Pons (tissue), 1 donor: ENCODE measurements around the gene PPP2R5C.

ENCODE experiments used
- DNase-seq: peaks from one replicate; pipeline ENCODE4 v3.0.0-alpha.2; 2016; ENCODE audit warnings: low spot score

The PPP2R5C gene

GRCh38 chr14:101865288-101865687 lies 103.8 kb downstream of the PPP2R5C start:
- DNase-seq, result no peak

GRCh38 chr14:101867854-101868253 lies 106.3 kb downstream of the PPP2R5C start:
- no peak for DNase-seq

GRCh38 chr14:101869217-101869616 lies 107.7 kb downstream of the PPP2R5C start:
- DNase-seq, result no peak

- DNase-seq, result no peak
Measured at GRCh38 chr14:101870273-101870939, 108.9 kb downstream of the PPP2R5C start.

GRCh38 chr14:101872346-101872745 lies 110.8 kb downstream of the PPP2R5C start:
- DNase-seq, result no peak

GRCh38 chr14:101873076-101873825 lies 111.7 kb downstream of the PPP2R5C start:
- no peak for DNase-seq

- no peak for DNase-seq
Measured at GRCh38 chr14:101873991-101874390, 112.5 kb downstream of the PPP2R5C start.

- no peak for DNase-seq
Measured at GRCh38 chr14:101875041-101875726, 113.7 kb downstream of the PPP2R5C start.

GRCh38 chr14:101875727-101876554 lies 114.4 kb downstream of the PPP2R5C start:
- no peak for DNase-seq

- DNase-seq, result peak; percentile 59
Measured at GRCh38 chr14:101876555-101876938, 115.0 kb downstream of the PPP2R5C start.

GRCh38 chr14:101877766-101878165 lies 116.3 kb downstream of the PPP2R5C start:
- no peak for DNase-seq

- no peak for DNase-seq
Measured at GRCh38 chr14:101878211-101878821, 116.8 kb downstream of the PPP2R5C start.

GRCh38 chr14:101878822-101879528 lies 117.5 kb downstream of the PPP2R5C start:
- DNase-seq, result no peak

- no peak for DNase-seq
Measured at GRCh38 chr14:101879529-101880336, 118.2 kb downstream of the PPP2R5C start.

GRCh38 chr14:101881426-101881825 lies 119.9 kb downstream of the PPP2R5C start:
- DNase-seq, result no peak

- DNase-seq, result no peak
Measured at GRCh38 chr14:101882141-101882935, 120.8 kb downstream of the PPP2R5C start.

- no peak for DNase-seq
Measured at GRCh38 chr14:101884089-101884933, 122.8 kb downstream of the PPP2R5C start.

- no peak for DNase-seq
Measured at GRCh38 chr14:101884934-101885576, 123.5 kb downstream of the PPP2R5C start.
